ENCODE data around the gene OR52E2.

OR52E2 gene

DNA sequence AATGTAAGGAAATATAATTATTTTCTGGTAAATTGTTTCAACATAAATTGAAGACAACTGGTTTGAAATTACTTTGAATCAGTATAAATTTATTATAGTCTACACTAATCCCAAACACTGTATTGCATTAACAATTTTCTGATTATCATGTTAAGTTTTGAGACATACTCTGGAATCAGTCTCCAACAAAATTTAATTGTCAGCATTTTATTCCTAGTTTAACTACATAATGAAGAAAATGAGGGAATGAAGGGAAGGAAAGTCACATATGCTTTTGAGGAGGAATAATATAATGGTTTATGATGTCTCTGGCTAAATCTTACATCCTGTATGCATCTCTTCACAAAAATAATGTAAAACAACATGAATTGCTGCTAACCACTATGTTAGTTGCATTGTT lies 24.2 kb upstream of the OR52E2 start:
- Histone ChIP-seq H3K18ac (ENCODE audit: low read depth in 1 of 2, low read length in 2 of 2) (no peak overlapping the region), H3K4ac (ENCODE audit: low read depth in 1 of 2, low read length in 2 of 2) (no peak overlapping the region), H3K27me3 (ENCODE audit: control insufficient read depth in 1 of 2, insufficient read depth in 1 of 2, low read length in 2 of 2) (peaks cover 0 to 2% of the 10 kb centered on the region in 2 experiments), H4K91ac (ENCODE audit: low read length) (no peak overlapping the region), H2BK12ac (ENCODE audit: low read length in 2 of 2) (no peak overlapping the region), H3K79me1 (replicated peaks; ENCODE audit: low read length, poor library complexity, severe bottlenecking) (no peaks in the 10 kb centered on the region), H3K9me3 (ENCODE audit: control insufficient read depth, low read length) (no peaks in the 10 kb centered on the region), H2AFZ (ENCODE audit: low read depth, low read length) (no peak overlapping the region), H3K4me2 (ENCODE audit: low read length, poor library complexity, severe bottlenecking) (no peak overlapping the region), H2BK5ac (ENCODE audit: low read depth, low read length, poor library complexity, severe bottlenecking) (no peak overlapping the region), H3K14ac (ENCODE audit: low read length in 2 of 2) (no peak overlapping the region), H3K23ac (ENCODE audit: low read length in 2 of 2) (no peak overlapping the region), H4K8ac (ENCODE audit: low read length) (no peak overlapping the region), H3K36me3 (ENCODE audit: control insufficient read depth in 1 of 2, insufficient read depth in 2 of 2, low read depth in 1 of 2, low read length in 2 of 2) (no peaks in the 10 kb centered on the region), H3K4me3 (ENCODE audit: insufficient read depth in 1 of 2, low read depth in 1 of 2, low read length in 2 of 2) (no peak overlapping the region), H3K27ac (ENCODE audit: low read length, poor library complexity, severe bottlenecking) (no peak overlapping the region), H2BK15ac (ENCODE audit: low read depth, poor library complexity, severe bottlenecking) (no peak overlapping the region), H3K9ac (ENCODE audit: low read length) (no peak overlapping the region), H2AK5ac (ENCODE audit: low read length, severe bottlenecking) (no peak overlapping the region), H2BK120ac (ENCODE audit: low read depth, low read length) (no peak overlapping the region), H3K4me1 (ENCODE audit: control insufficient read depth, insufficient read depth, low read depth, low read length) (no peaks in the 10 kb centered on the region)
- no peak for DNase-seq

DNA sequence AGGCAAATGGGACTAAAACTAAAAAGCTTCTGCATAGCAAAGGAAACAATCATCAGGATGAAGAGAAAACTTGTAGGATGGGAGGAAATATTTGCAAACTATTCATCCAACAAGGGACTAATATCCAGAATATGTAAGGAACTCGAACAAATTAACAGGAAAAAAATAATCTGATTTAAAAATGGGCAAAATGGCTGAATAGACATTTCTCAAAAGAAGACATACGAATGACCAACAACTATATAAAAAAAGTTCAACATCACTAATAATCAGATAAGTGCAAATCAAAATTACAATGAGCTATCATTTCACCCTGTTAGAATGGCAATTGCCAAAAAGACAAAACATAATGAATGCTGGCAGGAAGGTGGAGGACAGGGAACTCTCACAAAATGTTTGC lies 22.0 kb upstream of the OR52E2 start:
- Histone ChIP-seq H3K4me3 (ENCODE audit: insufficient read depth in 1 of 2, low read depth in 1 of 2, low read length in 2 of 2) (no peak overlapping the region), H2BK12ac (ENCODE audit: low read length in 2 of 2) (no peak overlapping the region), H3K4me1 (ENCODE audit: control insufficient read depth, insufficient read depth, low read depth, low read length) (no peaks in the 10 kb centered on the region), H3K9ac (ENCODE audit: low read length) (no peak overlapping the region), H2BK5ac (ENCODE audit: low read depth, low read length, poor library complexity, severe bottlenecking) (no peak overlapping the region), H2BK120ac (ENCODE audit: low read depth, low read length) (no peak overlapping the region), H3K14ac (ENCODE audit: low read length in 2 of 2) (no peak overlapping the region), H3K4me2 (ENCODE audit: low read length, poor library complexity, severe bottlenecking) (no peak overlapping the region), H4K91ac (ENCODE audit: low read length) (no peak overlapping the region), H3K4ac (ENCODE audit: low read depth in 1 of 2, low read length in 2 of 2) (no peak overlapping the region), H3K79me1 (replicated peaks; ENCODE audit: low read length, poor library complexity, severe bottlenecking) (no peaks in the 10 kb centered on the region), H2AFZ (ENCODE audit: low read depth, low read length) (no peak overlapping the region), H3K27me3 (ENCODE audit: control insufficient read depth in 1 of 2, insufficient read depth in 1 of 2, low read length in 2 of 2) (no peaks in the 10 kb centered on the region), H3K9me3 (ENCODE audit: control insufficient read depth, low read length) (no peaks in the 10 kb centered on the region), H3K27ac (ENCODE audit: low read length, poor library complexity, severe bottlenecking) (no peak overlapping the region), H3K23ac (ENCODE audit: low read length in 2 of 2) (no peak overlapping the region), H4K8ac (ENCODE audit: low read length) (no peak overlapping the region), H2BK15ac (ENCODE audit: low read depth, poor library complexity, severe bottlenecking) (no peak overlapping the region), H3K36me3 (ENCODE audit: control insufficient read depth in 1 of 2, insufficient read depth in 2 of 2, low read depth in 1 of 2, low read length in 2 of 2) (no peaks in the 10 kb centered on the region), H3K18ac (ENCODE audit: low read depth in 1 of 2, low read length in 2 of 2) (no peak overlapping the region), H2AK5ac (ENCODE audit: low read length, severe bottlenecking) (no peak overlapping the region)
- 80% methylated on average over 1 of the region's 2 CpGs for WGBS
- no peak for DNase-seq

DNA sequence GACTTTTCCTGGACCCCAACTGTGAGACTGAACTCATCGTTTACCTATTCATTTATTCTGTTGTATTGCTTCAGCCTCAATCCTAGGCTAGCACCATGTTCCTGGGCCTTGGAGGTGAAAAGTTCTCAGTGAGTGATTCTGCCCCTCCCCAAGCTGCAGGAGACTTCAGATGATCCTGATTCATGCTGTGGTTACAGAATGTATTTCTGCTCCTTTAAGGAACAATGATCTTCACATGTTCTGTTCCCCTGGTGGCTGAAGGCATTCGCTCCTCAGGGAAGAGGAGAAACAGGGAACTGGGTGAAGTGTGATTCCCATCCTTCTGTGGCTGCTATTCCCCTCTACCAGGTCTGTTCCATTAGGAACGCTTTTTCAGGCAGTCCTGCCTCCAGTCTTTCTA lies 12.4 kb upstream of the OR52E2 start:
- Histone ChIP-seq H3K18ac (ENCODE audit: low read depth in 1 of 2, low read length in 2 of 2) (no peak overlapping the region), H4K8ac (ENCODE audit: low read length) (no peak overlapping the region), H3K4me1 (ENCODE audit: control insufficient read depth, insufficient read depth, low read depth, low read length) (no peaks in the 10 kb centered on the region), H3K14ac (ENCODE audit: low read length in 2 of 2) (no peak overlapping the region), H2AK5ac (ENCODE audit: low read length, severe bottlenecking) (no peak overlapping the region), H3K4ac (ENCODE audit: low read depth in 1 of 2, low read length in 2 of 2) (no peak overlapping the region), H3K27me3 (ENCODE audit: control insufficient read depth in 1 of 2, insufficient read depth in 1 of 2, low read length in 2 of 2) (no peaks in the 10 kb centered on the region), H3K79me1 (replicated peaks; ENCODE audit: low read length, poor library complexity, severe bottlenecking) (no peaks in the 10 kb centered on the region), H2BK12ac (ENCODE audit: low read length in 2 of 2) (no peak overlapping the region), H3K4me2 (ENCODE audit: low read length, poor library complexity, severe bottlenecking) (no peak overlapping the region), H3K9ac (ENCODE audit: low read length) (no peak overlapping the region), H3K27ac (ENCODE audit: low read length, poor library complexity, severe bottlenecking) (no peak overlapping the region), H3K9me3 (ENCODE audit: control insufficient read depth, low read length) (no peaks in the 10 kb centered on the region), H3K23ac (ENCODE audit: low read length in 2 of 2) (no peak overlapping the region), H4K91ac (ENCODE audit: low read length) (no peak overlapping the region), H2AFZ (ENCODE audit: low read depth, low read length) (no peak overlapping the region), H2BK120ac (ENCODE audit: low read depth, low read length) (no peak overlapping the region), H2BK5ac (ENCODE audit: low read depth, low read length, poor library complexity, severe bottlenecking) (no peak overlapping the region), H2BK15ac (ENCODE audit: low read depth, poor library complexity, severe bottlenecking) (no peak overlapping the region), H3K4me3 (ENCODE audit: insufficient read depth in 1 of 2, low read depth in 1 of 2, low read length in 2 of 2) (no peak overlapping the region), H3K36me3 (ENCODE audit: control insufficient read depth in 1 of 2, insufficient read depth in 2 of 2, low read depth in 1 of 2, low read length in 2 of 2) (no peaks in the 10 kb centered on the region)
- DNase-seq, result no peak
- 41% methylated on average over 2 of the region's 3 CpGs for WGBS

DNA sequence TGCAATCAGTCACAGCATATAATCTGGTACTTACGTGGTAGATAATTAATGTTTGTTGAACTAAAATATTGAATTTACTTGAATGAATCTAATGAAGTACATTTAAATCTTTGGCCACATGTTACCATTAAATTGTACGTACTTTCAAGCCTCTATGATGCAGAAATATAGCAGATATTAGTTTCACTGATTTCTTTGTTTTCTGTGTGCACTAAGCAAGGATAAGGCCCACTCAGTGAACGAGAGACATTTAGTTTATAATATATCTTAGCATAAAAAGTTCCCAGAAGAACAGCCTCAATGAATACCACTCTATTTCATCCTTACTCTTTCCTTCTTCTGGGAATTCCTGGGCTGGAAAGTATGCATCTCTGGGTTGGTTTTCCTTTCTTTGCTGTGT lies 9.8 kb upstream of the OR52E2 start, which contains the start of gene OR52E1:
TSS of gene OR52E1 (plus strand) at position 301 of the 400 bp plus-strand sequence.
- no peak within 1 kb of the TSS for H3K14ac ChIP-seq (ENCODE audit: low read length in 2 of 2)
- no peak within 1 kb of the TSS for H3K4me3 ChIP-seq (ENCODE audit: insufficient read depth in 1 of 2, low read depth in 1 of 2, low read length in 2 of 2)
- H3K4ac ChIP-seq (ENCODE audit: low read depth in 1 of 2, low read length in 2 of 2), result no peak within 1 kb of the TSS
- no peak within 1 kb of the TSS for H3K27ac ChIP-seq (ENCODE audit: low read length, poor library complexity, severe bottlenecking)
- peaks cover 0 to 4% of the 10 kb centered on the region in 2 experiments for H3K27me3 ChIP-seq (ENCODE audit: control insufficient read depth in 1 of 2, insufficient read depth in 1 of 2, low read length in 2 of 2)
- H3K23ac ChIP-seq (ENCODE audit: low read length in 2 of 2), result no peak within 1 kb of the TSS
- no peak within 1 kb of the TSS for H2BK15ac ChIP-seq (ENCODE audit: low read depth, poor library complexity, severe bottlenecking)
- H2BK5ac ChIP-seq (ENCODE audit: low read depth, low read length, poor library complexity, severe bottlenecking), result no peak within 1 kb of the TSS
- H4K8ac ChIP-seq (ENCODE audit: low read length), result no peak within 1 kb of the TSS
- no peak within 1 kb of the TSS for H3K4me2 ChIP-seq (ENCODE audit: low read length, poor library complexity, severe bottlenecking)
- no peak for DNase-seq
- no peaks in the 10 kb centered on the region for H3K9me3 ChIP-seq (ENCODE audit: control insufficient read depth, low read length)
- H2BK12ac ChIP-seq (ENCODE audit: low read length in 2 of 2), result no peak within 1 kb of the TSS
- no peaks in the 10 kb centered on the region for H3K4me1 ChIP-seq (ENCODE audit: control insufficient read depth, insufficient read depth, low read depth, low read length)
- H3K36me3 ChIP-seq (ENCODE audit: control insufficient read depth in 1 of 2, insufficient read depth in 2 of 2, low read depth in 1 of 2, low read length in 2 of 2), result no peaks in the 10 kb centered on the region
- H2BK120ac ChIP-seq (ENCODE audit: low read depth, low read length), result no peak within 1 kb of the TSS
- no peak within 1 kb of the TSS for H2AK5ac ChIP-seq (ENCODE audit: low read length, severe bottlenecking)
- WGBS, result no CpG with 5 or more reads among the region's 3 CpGs
- no peak within 1 kb of the TSS for H3K9ac ChIP-seq (ENCODE audit: low read length)
- no peaks in the 10 kb centered on the region for H3K79me1 ChIP-seq (replicated peaks; ENCODE audit: low read length, poor library complexity, severe bottlenecking)
- no peak within 1 kb of the TSS for H3K18ac ChIP-seq (ENCODE audit: low read depth in 1 of 2, low read length in 2 of 2)
- no peak within 1 kb of the TSS for H2AFZ ChIP-seq (ENCODE audit: low read depth, low read length)
- H4K91ac ChIP-seq (ENCODE audit: low read length), result no peak within 1 kb of the TSS
